Stomach (tissue), 9 donors: ENCODE measurements around the gene SDR9C7. TPM values are rescaled to one million over a fixed set of nuclear protein-coding genes. Genes with fewer than 3 reads are reported as not detected.

Experiments
- DNase-seq, 2 donors: peaks; one replicate each; pipeline versions ENCODE4 v3.0.0 to v3.0.0-alpha.2; 2013 to 2019
- H3K27ac ChIP-seq, 5 donors: fragments of 200-600 bp in 4 of 5; sonication (generic) in 4 of 5; one replicate each; pipeline ENCODE4 v1.5.1; 2013 to 2019; ENCODE audit warnings: mild to moderate bottlenecking in 1 of 5, moderate library complexity in 1 of 5
- H3K27me3 ChIP-seq, 3 donors: fragments of 200-600 bp; sonication (generic); one replicate each; pipeline ENCODE4 v1.5.1; 2017 to 2019; ENCODE audit warnings: mixed run types in 1 of 3
- H3K36me3 ChIP-seq, 4 donors: fragments of 200-600 bp; sonication (generic); 1 replicate in 3 of 4; 2 replicates in 1 of 4; pipeline ENCODE4 v1.5.1; 2016 to 2019
- H3K4me1 ChIP-seq, 4 donors: fragments of 200-600 bp; sonication (generic); one replicate each; pipeline ENCODE4 v1.5.1; 2016 to 2019
- H3K4me3 ChIP-seq, 4 donors: fragments of 200-600 bp; sonication (generic) in 3 of 4; one replicate each; pipeline ENCODE4 v1.5.1; 2016 to 2019; ENCODE audit warnings: mild to moderate bottlenecking in 1 of 4
- H3K9me3 ChIP-seq, 4 donors: fragments of 200-600 bp; sonication (generic); one replicate each; pipeline ENCODE4 v1.5.1; 2016 to 2019
- EP300 ChIP-seq: sonication (generic); formaldehyde crosslinking; IDR thresholded peaks from one replicate; pipeline ENCODE4 v1.6.1; 2017; ENCODE audit warnings: antibody characterized with exemption
- POLR2A ChIP-seq, 4 donors: fragments of 450-650 bp; IDR thresholded peaks; one replicate each; pipeline ENCODE4 v1.6.1; 2016; ENCODE audit warnings: antibody characterized with exemption in 4 of 4, control low read depth in 2 of 4, mild to moderate bottlenecking in 1 of 4, moderate library complexity in 1 of 4
- POLR2AphosphoS5 ChIP-seq, 3 donors: sonication (generic); formaldehyde crosslinking; IDR thresholded peaks; one replicate each; pipeline ENCODE4 v1.6.1; 2016; ENCODE audit warnings: antibody characterized with exemption in 3 of 3
- WGBS, 5 donors: extraction: QIAGEN DNeasy Blood & Tissue Kit in 3 of 5; methylation state at CpG; one replicate each; pipeline versions ENCODE4 v1.1.5 to v1.1.7; 2013 to 2018; 5-methylcytosine and 5-hydroxymethylcytosine counted together
- intact Hi-C: fragments of 100-400 bp; cut with DNase I; formaldehyde crosslinking; loops from one replicate; pipeline ENCODE4 v1.15.1; 2023; ENCODE audit warnings: low total_unique reads
- polyA plus RNA-seq, 3 donors: library from polyadenylated mRNA; stranded (reverse); fragments of 200-250 nt; gene quantifications; one replicate each; pipeline ENCODE4 v1.2.3, GENCODE V29; 2013
- total RNA-seq, 5 donors: library from RNA; depleted of rRNA; stranded (reverse); fragments of >200 nt; gene quantifications; one replicate each; pipeline versions ENCODE4 v1.1.0 to v1.2.3, GENCODE V29; 2014 to 2016
- TF ChIP-seq, protein P1 (sequence below), 7 experiments: fragments of 450-650 bp in 4 of 7; fragments of 200-600 bp in 3 of 7; sonication (generic) in 3 of 7; IDR thresholded peaks; one replicate each; pipeline ENCODE4 v1.5.1; 2016 to 2019; ENCODE audit warnings: antibody characterized with exemption in 7 of 7, control low read depth in 2 of 7, mild to moderate bottlenecking in 1 of 7
- donor health status: healthy with polysubstance abuse.
- donor health status: Bipolar disorder and iron deficiency.
- donor health status: healthy.

The SDR9C7 gene
- total and polyA plus RNA-seq, 8 donors, result 0.50 TPM; not detected in 7

DNA sequence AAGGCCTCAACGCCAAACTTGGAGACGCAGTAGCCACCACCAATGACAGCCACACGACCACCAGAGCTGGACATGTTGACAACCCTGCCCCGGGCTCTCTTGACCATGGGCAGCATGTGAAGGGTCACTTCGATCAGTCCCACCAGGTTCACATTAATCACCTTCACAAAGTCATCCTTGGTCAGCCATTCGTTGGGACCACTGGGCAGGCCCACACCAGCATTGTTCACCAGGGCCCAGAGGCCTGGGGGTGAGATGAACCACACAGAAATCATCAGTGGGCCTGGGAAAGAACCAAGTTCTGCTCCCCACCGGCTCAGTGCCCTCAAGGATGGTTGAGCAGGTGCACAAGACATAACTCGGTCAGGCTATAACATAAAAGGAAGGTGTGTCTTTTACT is 4.0 kb downstream of the SDR9C7 start:
- no peak overlapping the region for H3K27ac ChIP-seq
- H3K4me1 ChIP-seq, result peaks cover 0 to 15% (median 0%) of the 10 kb centered on the region in 4 donors
- intact Hi-C loops, result no loop called here
- H3K36me3 ChIP-seq, result no peaks in the 10 kb centered on the region
- no peaks in the 10 kb centered on the region for H3K27me3 ChIP-seq
- no peak for DNase-seq
- 88 to 91% (median 89%) methylated on average over 5 to 8 of the region's 8 CpGs for WGBS, 5 donors
- H3K9me3 ChIP-seq, result no peaks in the 10 kb centered on the region
- TF ChIP-seq, protein P1, sequence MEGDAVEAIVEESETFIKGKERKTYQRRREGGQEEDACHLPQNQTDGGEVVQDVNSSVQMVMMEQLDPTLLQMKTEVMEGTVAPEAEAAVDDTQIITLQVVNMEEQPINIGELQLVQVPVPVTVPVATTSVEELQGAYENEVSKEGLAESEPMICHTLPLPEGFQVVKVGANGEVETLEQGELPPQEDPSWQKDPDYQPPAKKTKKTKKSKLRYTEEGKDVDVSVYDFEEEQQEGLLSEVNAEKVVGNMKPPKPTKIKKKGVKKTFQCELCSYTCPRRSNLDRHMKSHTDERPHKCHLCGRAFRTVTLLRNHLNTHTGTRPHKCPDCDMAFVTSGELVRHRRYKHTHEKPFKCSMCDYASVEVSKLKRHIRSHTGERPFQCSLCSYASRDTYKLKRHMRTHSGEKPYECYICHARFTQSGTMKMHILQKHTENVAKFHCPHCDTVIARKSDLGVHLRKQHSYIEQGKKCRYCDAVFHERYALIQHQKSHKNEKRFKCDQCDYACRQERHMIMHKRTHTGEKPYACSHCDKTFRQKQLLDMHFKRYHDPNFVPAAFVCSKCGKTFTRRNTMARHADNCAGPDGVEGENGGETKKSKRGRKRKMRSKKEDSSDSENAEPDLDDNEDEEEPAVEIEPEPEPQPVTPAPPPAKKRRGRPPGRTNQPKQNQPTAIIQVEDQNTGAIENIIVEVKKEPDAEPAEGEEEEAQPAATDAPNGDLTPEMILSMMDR (IDR thresholded peaks at IDR 0.05), result no peak
- no peak for TF ChIP-seq POLR2AphosphoS5 (IDR thresholded peaks at IDR 0.05)
- TF ChIP-seq POLR2A (IDR thresholded peaks at IDR 0.05), result no peak
- no peak overlapping the region for H3K4me3 ChIP-seq

DNA sequence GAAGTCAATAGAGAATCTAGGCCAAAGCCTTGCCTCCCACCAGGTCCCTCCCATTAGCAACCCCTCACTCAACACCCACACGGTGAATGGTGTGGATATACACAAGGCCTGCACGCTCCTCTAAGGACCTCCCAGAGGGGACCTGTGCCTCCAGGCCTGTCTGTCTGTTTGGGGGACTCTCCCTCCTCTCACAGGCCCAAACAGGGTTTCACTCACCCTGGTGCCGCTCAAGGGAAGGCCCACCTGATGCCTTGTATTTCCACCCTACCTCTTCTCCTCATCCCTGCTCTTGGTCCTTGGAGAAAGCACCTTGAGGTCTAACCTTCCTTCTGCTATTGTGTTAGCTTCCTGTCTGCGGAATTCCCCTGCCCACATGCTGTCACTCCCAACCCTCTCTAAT is 4.4 kb downstream of the SDR9C7 start:
- Histone ChIP-seq H3K27ac (no peak overlapping the region), H3K4me3 (no peak overlapping the region), H3K4me1 (peaks cover 0 to 15% (median 0%) of the 10 kb centered on the region in 4 donors), H3K9me3 (no peaks in the 10 kb centered on the region), H3K36me3 (no peaks in the 10 kb centered on the region), H3K27me3 (no peaks in the 10 kb centered on the region)
- intact Hi-C loops, result no loop called here
- no peak for DNase-seq
- TF ChIP-seq POLR2A (IDR thresholded peaks at IDR 0.05) (no peak), POLR2AphosphoS5 (IDR thresholded peaks at IDR 0.05) (no peak), EP300 (no peak)
- TF ChIP-seq, protein P1 (IDR thresholded peaks at IDR 0.05), result no peak
- WGBS, 5 donors, result 85 to 100% (median 96%) methylated on average over 2 to 4 of the region's 4 CpGs

DNA sequence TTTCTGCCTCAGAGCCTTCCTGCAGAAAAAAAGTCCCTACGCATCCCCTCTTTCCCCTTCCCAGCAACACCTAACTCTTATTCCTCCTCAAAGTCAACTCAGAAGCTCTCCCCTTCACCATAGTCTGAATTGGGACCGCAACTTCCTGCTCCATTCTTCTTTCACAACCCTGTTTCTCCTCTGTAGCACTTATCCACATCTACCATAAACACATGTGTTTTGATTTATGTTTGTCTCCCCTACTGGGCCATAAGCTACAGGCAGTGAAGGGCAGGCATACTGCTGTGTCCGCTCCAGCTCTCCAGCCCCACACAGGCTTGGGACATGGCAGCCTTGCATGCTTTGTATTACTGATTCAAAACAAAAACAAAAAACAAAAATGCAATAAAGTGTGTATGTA is 5.9 kb downstream of the SDR9C7 start:
- peaks cover 0 to 15% (median 0%) of the 10 kb centered on the region in 4 donors for H3K4me1 ChIP-seq
- TF ChIP-seq, protein P1 (IDR thresholded peaks at IDR 0.05), result no peak
- DNase-seq, result no peak
- H3K27ac ChIP-seq, result no peak overlapping the region
- intact Hi-C loops, result no loop called here
- no peaks in the 10 kb centered on the region for H3K27me3 ChIP-seq
- no peak overlapping the region for H3K4me3 ChIP-seq
- 50 to 70% (median 60%) methylated on average over 3 of the region's 3 CpGs for WGBS, 5 donors
- no peaks in the 10 kb centered on the region for H3K36me3 ChIP-seq
- no peaks in the 10 kb centered on the region for H3K9me3 ChIP-seq

DNA sequence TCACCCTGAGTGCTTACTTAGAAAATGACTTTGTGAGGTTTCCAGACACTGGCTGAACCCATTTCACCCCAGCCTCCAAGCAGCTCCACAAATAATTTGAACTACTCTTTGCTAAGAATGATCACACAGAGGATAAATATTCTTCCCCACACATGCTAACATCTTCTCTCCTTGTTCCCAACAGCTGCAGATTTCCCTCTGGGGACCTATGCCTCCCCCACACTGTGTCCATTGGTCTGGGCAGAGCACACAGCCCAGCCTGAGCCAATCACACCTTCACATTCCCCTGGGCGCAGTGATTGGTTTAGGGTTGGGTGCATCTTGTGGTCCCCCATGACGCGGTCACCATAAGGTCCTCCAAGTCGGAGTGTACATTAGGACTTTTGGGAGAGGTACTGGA is 6.9 kb downstream of the SDR9C7 start:
- no peaks in the 10 kb centered on the region for H3K36me3 ChIP-seq
- no peak overlapping the region for H3K27ac ChIP-seq
- DNase-seq, result no peak
- H3K27me3 ChIP-seq, result no peaks in the 10 kb centered on the region
- WGBS, 5 donors, result 85 to 94% (median 91%) methylated on average over 4 of the region's 4 CpGs
- intact Hi-C loops, result no loop called here
- no peaks in the 10 kb centered on the region for H3K9me3 ChIP-seq
- TF ChIP-seq POLR2A (IDR thresholded peaks at IDR 0.05), result no peak
- no peak for TF ChIP-seq EP300
- no peak for TF ChIP-seq POLR2AphosphoS5 (IDR thresholded peaks at IDR 0.05)
- TF ChIP-seq, protein P1 (IDR thresholded peaks at IDR 0.05), result no peak
- H3K4me1 ChIP-seq, result peaks cover 0 to 9% (median 0%) of the 10 kb centered on the region in 4 donors
- H3K4me3 ChIP-seq, result no peak overlapping the region
